KMS-11 (cell line): ENCODE results near the gene CD68.

Experiments used
- H2AFZ ChIP-seq: fragments of 200-600 bp; sonication (generic); 2 replicates; pipeline ENCODE4 v1.6.1; 2016; ENCODE audit warnings: antibody characterized with exemption, mixed run types, low read depth
- H3K27ac ChIP-seq: fragments of 200-600 bp; sonication (generic); 2 replicates; pipeline ENCODE4 v1.6.1; 2016; ENCODE audit warnings: mild to moderate bottlenecking, mixed run types
- H3K27me3 ChIP-seq: fragments of 200-600 bp; sonication (generic); 2 replicates; pipeline ENCODE4 v1.6.1; 2017; ENCODE audit warnings: mild to moderate bottlenecking, low read depth, mixed run types, moderate library complexity; ENCODE audit not compliant: insufficient read depth
- H3K36me3 ChIP-seq: fragments of 200-600 bp; sonication (generic); 2 replicates; pipeline ENCODE4 v1.6.1; 2017; ENCODE audit warnings: mild to moderate bottlenecking, mixed run types; ENCODE audit not compliant: insufficient read depth
- H3K4me1 ChIP-seq: fragments of 200-600 bp; sonication (generic); 2 replicates; pipeline ENCODE4 v1.6.1; 2016; ENCODE audit warnings: mild to moderate bottlenecking, low read depth, mixed run types; ENCODE audit not compliant: poor library complexity, severe bottlenecking
- H3K4me2 ChIP-seq: fragments of 200-600 bp; sonication (generic); 2 replicates; pipeline ENCODE4 v1.7.0; 2016; ENCODE audit warnings: mild to moderate bottlenecking, mixed run types
- H3K4me3 ChIP-seq: fragments of 200-600 bp; sonication (generic); IDR thresholded peaks from 2 replicates; pipeline ENCODE4 v1.6.1; 2017; ENCODE audit warnings: low read depth, low read length, mixed read lengths; ENCODE audit not compliant: insufficient read depth
- H3K79me2 ChIP-seq: fragments of 200-600 bp; sonication (generic); 2 replicates; pipeline ENCODE4 v1.6.1; 2016; ENCODE audit warnings: low read depth, mixed run types; ENCODE audit not compliant: insufficient read depth
- H3K9ac ChIP-seq: fragments of 200-600 bp; sonication (generic); 2 replicates; pipeline ENCODE4 v1.6.1; 2016; ENCODE audit warnings: mild to moderate bottlenecking, mixed run types
- H4K20me1 ChIP-seq: fragments of 200-600 bp; sonication (generic); 2 replicates; pipeline ENCODE4 v1.6.1; 2016; ENCODE audit warnings: mild to moderate bottlenecking, mixed run types; ENCODE audit not compliant: insufficient read depth
- CTCF ChIP-seq: fragments of 200-600 bp; sonication (generic); conservative IDR thresholded peaks from 2 replicates; pipeline ENCODE4 v1.6.1; 2017; ENCODE audit warnings: low read depth, mild to moderate bottlenecking, antibody characterized with exemption, low read length, moderate library complexity, mixed read lengths

Gene CD68

GRCh38 chr17:7541074-7541621 is 38.3 kb upstream of the CD68 start:
- TF ChIP-seq CTCF = no peak
- Histone ChIP-seq H3K9ac (no peak overlapping the region), H3K27ac (no peak overlapping the region), H3K4me3 (no peak overlapping the region), H4K20me1 (no peaks in the 10 kb centered on the region), H3K4me1 (no peaks in the 10 kb centered on the region), H3K4me2 (no peak overlapping the region), H3K27me3 (no peaks in the 10 kb centered on the region), H2AFZ (no peak overlapping the region), H3K36me3 (no peaks in the 10 kb centered on the region), H3K79me2 (no peaks in the 10 kb centered on the region)

GRCh38 chr17:7544911-7545310 is 34.5 kb upstream of the CD68 start:
- H4K20me1 ChIP-seq = no peaks in the 10 kb centered on the region
- H3K79me2 ChIP-seq = no peaks in the 10 kb centered on the region
- no peaks in the 10 kb centered on the region for H3K4me1 ChIP-seq
- H3K27me3 ChIP-seq = no peaks in the 10 kb centered on the region
- H3K9ac ChIP-seq = no peak overlapping the region
- H3K27ac ChIP-seq = no peak overlapping the region
- no peak overlapping the region for H3K4me2 ChIP-seq
- no peaks in the 10 kb centered on the region for H3K36me3 ChIP-seq
- H3K4me3 ChIP-seq = no peak overlapping the region
- H2AFZ ChIP-seq = no peak overlapping the region
- TF ChIP-seq CTCF = no peak

DNA sequence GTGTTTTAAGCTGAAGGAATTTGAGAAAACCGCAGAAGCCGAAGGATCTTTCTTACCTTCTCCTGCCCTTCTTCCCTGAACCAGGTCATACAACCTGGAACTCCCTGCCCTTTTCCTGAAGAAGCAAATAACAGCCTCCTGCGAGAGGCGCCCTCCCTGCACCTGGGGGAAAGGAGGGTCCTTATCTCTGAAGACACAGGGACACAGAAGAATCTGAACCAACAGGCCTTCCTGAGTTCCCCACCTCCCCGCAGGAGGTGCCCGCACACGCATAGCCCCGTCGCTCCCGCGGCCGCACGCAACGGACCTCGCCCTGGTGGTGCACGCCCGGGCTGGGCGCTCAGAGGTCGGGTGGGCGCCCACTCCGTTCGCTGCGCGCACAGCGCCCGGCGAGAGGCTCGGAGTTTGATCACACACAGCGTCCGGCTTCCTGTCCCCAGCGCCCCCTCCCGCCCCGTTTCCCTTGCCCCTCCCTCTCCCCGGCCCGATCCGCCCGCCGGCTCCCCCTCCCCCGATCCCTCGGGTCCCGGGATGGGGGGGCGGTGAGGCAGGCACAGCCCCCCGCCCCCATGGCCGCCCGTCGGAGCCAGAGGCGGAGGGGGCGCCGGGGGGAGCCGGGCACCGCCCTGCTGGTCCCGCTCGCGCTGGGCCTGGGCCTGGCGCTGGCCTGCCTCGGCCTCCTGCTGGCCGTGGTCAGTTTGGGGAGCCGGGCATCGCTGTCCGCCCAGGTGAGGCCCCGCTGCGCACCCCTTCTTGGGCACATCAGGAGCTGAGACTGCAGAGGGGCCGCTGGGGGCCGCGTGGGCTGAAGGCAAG is 30.6 kb upstream of the CD68 start, which contains the start of gene TNFSF12:
TNFSF12 (plus strand) TSS at position 474 of the 816 bp plus-strand sequence; CDS start at position 570, 96 bp downstream.
- Histone ChIP-seq H3K36me3 (no peaks in the 10 kb centered on the region), H3K4me3 (no peak within 1 kb of the TSS), H3K4me1 (peaks cover 2% of the 10 kb centered on the region), H3K79me2 (no peaks in the 10 kb centered on the region), H3K27ac (no peak within 1 kb of the TSS), H4K20me1 (no peaks in the 10 kb centered on the region), H2AFZ (no peak within 1 kb of the TSS; the same call in 1 of the 2 replicates), H3K9ac (no peak within 1 kb of the TSS), H3K27me3 (no peaks in the 10 kb centered on the region), H3K4me2 (no peak within 1 kb of the TSS)
- TF ChIP-seq CTCF = no peak

GRCh38 chr17:7549401-7550055 is 29.9 kb upstream of the CD68 start:
- H3K4me1 ChIP-seq = peaks cover 2% of the 10 kb centered on the region
- H3K4me3 ChIP-seq = no peak overlapping the region
- no peaks in the 10 kb centered on the region for H3K79me2 ChIP-seq
- no peak overlapping the region for H3K27ac ChIP-seq
- H3K27me3 ChIP-seq = no peaks in the 10 kb centered on the region
- no peak for TF ChIP-seq CTCF
- H3K9ac ChIP-seq = no peak overlapping the region
- H4K20me1 ChIP-seq = no peaks in the 10 kb centered on the region
- H3K36me3 ChIP-seq = no peaks in the 10 kb centered on the region
- H3K4me2 ChIP-seq = no peak overlapping the region
- H2AFZ ChIP-seq = no peak overlapping the region
